ENCODE results near the gene ANKRD24. TPM values are rescaled to one million over a fixed set of nuclear protein-coding genes. Genes with fewer than 3 reads are reported as not detected.

The ANKRD24 gene
- total RNA-seq, 1 experiment from 2014 or later, result 0.39 TPM

- POLR2A ChIA-PET, result interaction anchor here (0.5 to 1.2 kb wide), 3 partner anchors 42 to 155 kb away, joined by 4 to 11 read pairs (median 4); partner anchors contain the start of gene CHAF1A
- Histone ChIP-seq H3K36me3 (ENCODE audit: control insufficient read depth, insufficient read depth, low read length) (no peaks in the 10 kb centered on the region; the same call in 1 of the 2 replicates), H3K4me1 (0 out of 2 replicates have a peak, but pooled peaks cover 5% of the 10 kb centered on the region), H3K4me3 (ENCODE audit: low read depth, low read length) (peak within 1 kb of the TSS; percentile 52), H3K9me3 (no peaks in the 10 kb centered on the region), H3K27me3 (replicated peaks; ENCODE audit: control insufficient read depth, insufficient read depth, low read length) (no peaks in the 10 kb centered on the region)
- BruUV-seq (replicated peaks), result TSS peak; percentile 96
- peak in 1 of 2 experiments; percentile 54 for TF ChIP-seq CTCF (IDR thresholded peaks at IDR 0.05; ENCODE audit: insufficient read depth in 1 of 2, low read depth in 1 of 2, low read length in 1 of 2, severe bottlenecking in 1 of 2, unreplicated experiment in 1 of 2)
- no peaks in the 10 kb centered on the region for H3K9me3 Mint-ChIP-seq (ENCODE audit: unreplicated experiment)
- H3K27ac Mint-ChIP-seq (ENCODE audit: unreplicated experiment), result peak within 1 kb of the TSS; percentile 100
- peaks cover 44% of the 10 kb centered on the region for H3K36me3 Mint-ChIP-seq (ENCODE audit: insufficient read depth, unreplicated experiment)
- peak; percentile 99 for DNase-seq
- peak within 1 kb of the TSS; percentile 96 for H3K4me3 Mint-ChIP-seq (ENCODE audit: unreplicated experiment)
- H3K27me3 Mint-ChIP-seq (ENCODE audit: insufficient read depth, unreplicated experiment), result no peaks in the 10 kb centered on the region
- H3K4me1 Mint-ChIP-seq (ENCODE audit: low read depth, unreplicated experiment), result peaks cover 7% of the 10 kb centered on the region
- intact Hi-C loops (cut with micrococcal nuclease; ENCODE audit: unreplicated experiment), result loop anchor here (1.0 kb wide), 1 partner anchor 95 kb away; no protein-coding TSS in a partner anchor
- CTCF ChIA-PET, result interaction anchor here (0.6 to 1.3 kb wide), 10 partner anchors 13 to 669 kb away, joined by 3 to 16 read pairs (median 4); partner anchors contain the start of genes CHAF1A and MPND
These were observed 64.5 kb downstream of the ANKRD24 start, which contains the start of gene YJU2 for GRCh38 chr19:4246767-4247593. TSS of gene YJU2 (plus strand) at chr19:4247080. CDS start at chr19:4247147, 67 bp downstream.

DNA sequence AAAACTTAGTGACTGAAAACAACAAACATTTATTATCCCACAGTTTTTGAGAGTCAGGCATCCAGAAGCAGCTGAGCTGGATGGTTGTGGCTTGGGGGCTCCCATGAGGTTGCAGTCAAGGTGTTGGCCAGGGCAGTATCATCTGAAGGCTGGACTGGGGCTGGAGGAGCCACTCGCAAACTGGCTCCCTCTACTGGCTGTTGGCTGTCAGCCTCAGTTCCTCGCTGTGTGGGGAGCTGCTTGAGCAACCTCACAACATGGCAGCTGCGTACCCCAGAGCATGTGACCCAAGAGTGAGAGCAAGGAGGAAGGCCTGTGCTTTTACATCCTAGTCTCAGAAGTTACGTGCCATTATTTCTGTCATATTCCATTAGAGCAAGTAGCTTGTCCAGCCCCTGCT, 74.1 kb downstream of the ANKRD24 start:
- DNase-seq, result no peak
- no peak overlapping the region for H3K27ac Mint-ChIP-seq (ENCODE audit: unreplicated experiment)
- Histone ChIP-seq H3K9me3 (no peaks in the 10 kb centered on the region), H3K4me3 (ENCODE audit: low read depth, low read length) (no peak overlapping the region), H3K27me3 (replicated peaks; ENCODE audit: control insufficient read depth, insufficient read depth, low read length) (no peaks in the 10 kb centered on the region), H3K4me1 (no peaks in the 10 kb centered on the region), H3K36me3 (ENCODE audit: control insufficient read depth, insufficient read depth, low read length) (no peaks in the 10 kb centered on the region)
- CTCF ChIA-PET, result interaction anchor here (0.7 kb wide), 1 partner anchor 12 kb away, joined by 3 read pairs; no protein-coding TSS in a partner anchor
- no peak overlapping the region for H3K4me3 Mint-ChIP-seq (ENCODE audit: unreplicated experiment)
- no peak for TF ChIP-seq CTCF (IDR thresholded peaks at IDR 0.05; ENCODE audit: insufficient read depth in 1 of 2, low read depth in 1 of 2, low read length in 1 of 2, severe bottlenecking in 1 of 2, unreplicated experiment in 1 of 2)
- no peaks in the 10 kb centered on the region for H3K4me1 Mint-ChIP-seq (ENCODE audit: low read depth, unreplicated experiment)
- BruUV-seq (replicated peaks), result no TSS peak
- intact Hi-C loops (cut with micrococcal nuclease; ENCODE audit: unreplicated experiment), result no loop called here
- no peaks in the 10 kb centered on the region for H3K9me3 Mint-ChIP-seq (ENCODE audit: unreplicated experiment)
- H3K36me3 Mint-ChIP-seq (ENCODE audit: insufficient read depth, unreplicated experiment), result peaks cover 61% of the 10 kb centered on the region
- no peaks in the 10 kb centered on the region for H3K27me3 Mint-ChIP-seq (ENCODE audit: insufficient read depth, unreplicated experiment)
- POLR2A ChIA-PET, result interaction anchor here (0.6 kb wide), 1 partner anchor 86 kb away, joined by 3 read pairs; no protein-coding TSS in a partner anchor

- no peak overlapping the region for H3K4me3 ChIP-seq (ENCODE audit: low read depth, low read length)
- no peak overlapping the region for H3K4me3 Mint-ChIP-seq (ENCODE audit: unreplicated experiment)
- no peaks in the 10 kb centered on the region for H3K9me3 Mint-ChIP-seq (ENCODE audit: unreplicated experiment)
- intact Hi-C loops (cut with micrococcal nuclease; ENCODE audit: unreplicated experiment), result no loop called here
- H3K36me3 ChIP-seq (ENCODE audit: control insufficient read depth, insufficient read depth, low read length), result no peaks in the 10 kb centered on the region
- no peaks in the 10 kb centered on the region for H3K4me1 Mint-ChIP-seq (ENCODE audit: low read depth, unreplicated experiment)
- peaks cover 56% of the 10 kb centered on the region for H3K36me3 Mint-ChIP-seq (ENCODE audit: insufficient read depth, unreplicated experiment)
- BruUV-seq (replicated peaks), result no TSS peak
- no peaks in the 10 kb centered on the region for H3K27me3 ChIP-seq (replicated peaks; ENCODE audit: control insufficient read depth, insufficient read depth, low read length)
- H3K27ac Mint-ChIP-seq (ENCODE audit: unreplicated experiment), result no peak overlapping the region
- H3K27me3 Mint-ChIP-seq (ENCODE audit: insufficient read depth, unreplicated experiment), result no peaks in the 10 kb centered on the region
- H3K9me3 ChIP-seq, result no peaks in the 10 kb centered on the region
- ChIA-PET CTCF (interaction anchor here (0.7 kb wide), 1 partner anchor 11 kb away, joined by 3 read pairs; no protein-coding TSS in a partner anchor), POLR2A (no interaction called here)
- no peak for DNase-seq
- H3K4me1 ChIP-seq, result no peaks in the 10 kb centered on the region
- TF ChIP-seq CTCF (IDR thresholded peaks at IDR 0.05; ENCODE audit: insufficient read depth in 1 of 2, low read depth in 1 of 2, low read length in 1 of 2, severe bottlenecking in 1 of 2, unreplicated experiment in 1 of 2), result no peak
These were observed 74.5 kb downstream of the ANKRD24 start for GRCh38 chr19:4257025-4257424.

All from Caco-2 (cell line).